GM12878 (cell line): ENCODE data around the gene GRM7.

Experiments
- GABPA ChIP-seq: IDR thresholded peaks from 2 replicates; pipeline ENCODE4 v1.6.1; 2014; ENCODE audit warnings: antibody characterized with exemption, low read depth, mild to moderate bottlenecking, inconsistent platforms
- KLF5 ChIP-seq: fragments of 450-650 bp; IDR thresholded peaks from 2 replicates; pipeline ENCODE4 v1.6.1; 2014; ENCODE audit warnings: mild to moderate bottlenecking; ENCODE audit not compliant: partially characterized antibody
- POLR2A ChIP-seq: IDR thresholded peaks from 2 replicates; pipeline ENCODE4 v1.6.1; 2011; ENCODE audit warnings: low read depth, mild to moderate bottlenecking, low read length
- REST ChIP-seq: IDR thresholded peaks from 2 replicates; pipeline ENCODE4 v1.6.1; 2012; ENCODE audit warnings: mild to moderate bottlenecking, low read depth, low read length
- SRF ChIP-seq, 2 experiments: IDR thresholded peaks; 2 replicates each; pipeline ENCODE4 v1.6.1; 2011; ENCODE audit warnings: low read depth in 2 of 2, low read length in 2 of 2, mild to moderate bottlenecking in 1 of 2, moderate library complexity in 1 of 2
- TAF1 ChIP-seq: IDR thresholded peaks from 2 replicates; pipeline ENCODE4 v1.6.1; 2011; ENCODE audit warnings: mild to moderate bottlenecking, low read depth, low read length, borderline replicate concordance

GRCh38 chr3:7781395-7781794 lies 920.5 kb downstream of the GRM7 start:
- TF ChIP-seq KLF5 (no peak), REST (no peak), TAF1 (no peak), GABPA (no peak), SRF (IDR thresholded peaks at IDR 0.05; ENCODE audit: low read depth in 2 of 2, low read length in 2 of 2) (no peak), POLR2A (no peak)
